HuH-7 (cell line): ENCODE results near the gene LEP.
"Not testable (repeated sequence)": the region's sequence is repeated elsewhere in the genome, so short reads cannot be mapped to it uniquely, and the experiment has no call there.

Experiments
- DNase-seq: peaks from one replicate; pipeline ENCODE4 v3.0.0; 2011; ENCODE audit warnings: low spot score

The LEP gene

GRCh38 chr7:128274246-128274883 is 33.3 kb downstream of the LEP start:
- no peak for DNase-seq

- no peak for DNase-seq
Observed at GRCh38 chr7:128274884-128275603, 34.0 kb downstream of the LEP start.

- DNase-seq = no peak
Observed at GRCh38 chr7:128275681-128276080, 34.6 kb downstream of the LEP start.

- DNase-seq = no peak
Observed at GRCh38 chr7:128278366-128278765, 37.3 kb downstream of the LEP start.

- no peak for DNase-seq
Observed at GRCh38 chr7:128279124-128279713, 38.1 kb downstream of the LEP start.

- DNase-seq = not testable (repeated sequence)
Observed at GRCh38 chr7:128280451-128280850, 39.4 kb downstream of the LEP start.

GRCh38 chr7:128281605-128282380 is 40.7 kb downstream of the LEP start:
- no peak for DNase-seq

GRCh38 chr7:128284102-128284501 is 43.0 kb downstream of the LEP start:
- DNase-seq = no peak

- DNase-seq = no peak
Observed at GRCh38 chr7:128287556-128287955, 46.5 kb downstream of the LEP start.

DNA sequence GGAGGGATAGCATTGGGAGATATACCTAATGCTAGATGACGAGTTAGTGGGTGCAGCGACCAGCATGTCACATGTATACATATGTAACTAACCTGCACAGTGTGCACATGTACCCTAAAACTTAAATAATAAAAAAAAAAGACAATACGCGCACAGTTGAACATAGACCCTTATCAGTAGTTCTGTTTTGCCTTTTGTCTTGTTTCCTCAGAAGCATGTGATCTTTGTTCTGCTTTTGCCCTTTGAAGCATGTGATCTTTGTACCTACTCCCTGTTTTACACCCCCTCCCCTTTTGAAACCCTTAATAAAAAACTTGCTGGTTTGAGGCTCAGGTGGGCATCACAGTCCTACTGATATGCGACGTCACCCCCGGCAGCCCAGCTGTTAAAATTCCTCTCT is 56.9 kb downstream of the LEP start:
- DNase-seq = not testable (repeated sequence)

DNA sequence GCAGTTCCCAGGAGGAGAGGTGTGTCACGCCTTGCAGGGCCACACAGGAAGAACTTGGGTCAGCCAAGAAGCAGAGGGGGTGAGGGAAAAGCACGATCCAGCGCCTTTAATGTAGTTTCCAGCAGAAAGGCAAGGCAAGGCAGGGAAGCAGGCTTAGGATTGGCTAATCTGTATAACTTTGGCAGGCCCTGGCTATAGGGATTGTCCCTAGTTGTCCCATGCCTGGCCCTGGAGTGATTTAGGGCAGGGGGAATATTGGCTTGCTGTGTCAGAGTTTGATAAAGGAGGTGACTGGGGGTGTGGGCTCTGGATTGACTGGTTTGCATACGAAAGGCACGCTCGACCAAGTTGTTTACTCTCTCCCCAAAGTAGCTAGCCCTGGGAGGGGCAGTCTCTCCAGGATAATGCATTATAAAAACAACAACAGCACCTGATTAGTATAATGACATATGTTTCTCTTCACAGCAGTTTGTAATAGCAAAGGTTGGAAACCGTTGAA is 58.1 kb downstream of the LEP start:
- DNase-seq = no peak

DNA sequence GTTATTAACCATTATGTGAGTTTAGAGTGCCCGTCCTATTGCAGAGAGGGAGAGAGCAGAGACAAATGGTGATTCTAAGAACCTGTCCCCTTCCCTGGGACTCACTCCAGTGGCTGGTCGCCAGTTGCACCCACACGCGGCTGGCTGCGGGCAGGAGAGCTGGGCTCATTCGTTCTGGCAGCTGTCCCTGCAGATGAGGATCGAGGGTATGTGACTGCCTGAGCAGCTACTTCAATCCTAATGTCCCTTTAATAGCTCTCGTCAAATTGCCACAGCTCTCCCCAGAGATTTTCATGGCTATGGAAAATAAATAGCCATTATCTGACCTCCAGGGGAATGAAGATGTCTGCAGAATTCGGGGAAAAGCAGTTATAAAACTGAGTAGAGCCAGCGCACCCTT is 61.1 kb downstream of the LEP start:
- no peak for DNase-seq

DNA sequence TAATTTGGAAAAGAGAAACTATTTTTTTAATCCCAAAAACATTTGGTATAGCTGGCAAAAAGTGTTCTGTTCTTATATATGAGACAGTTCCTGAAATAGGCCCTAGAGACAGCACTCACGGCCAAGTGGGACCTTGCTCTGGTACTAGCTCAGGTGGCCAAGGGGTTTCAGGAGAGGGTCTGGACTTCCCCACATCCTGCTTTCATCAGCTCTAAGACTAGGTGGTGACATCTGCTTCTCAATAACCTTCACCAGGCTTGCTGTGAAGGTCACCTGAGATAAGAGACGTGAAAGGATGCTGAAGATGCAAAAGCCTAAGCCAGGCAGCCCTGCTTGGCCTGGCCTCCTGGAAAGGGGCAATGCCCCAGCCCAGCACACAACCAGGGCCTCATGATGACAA is 62.1 kb downstream of the LEP start:
- DNase-seq = no peak

- no peak for DNase-seq
Observed at GRCh38 chr7:128303643-128304042, 62.6 kb downstream of the LEP start.

DNA sequence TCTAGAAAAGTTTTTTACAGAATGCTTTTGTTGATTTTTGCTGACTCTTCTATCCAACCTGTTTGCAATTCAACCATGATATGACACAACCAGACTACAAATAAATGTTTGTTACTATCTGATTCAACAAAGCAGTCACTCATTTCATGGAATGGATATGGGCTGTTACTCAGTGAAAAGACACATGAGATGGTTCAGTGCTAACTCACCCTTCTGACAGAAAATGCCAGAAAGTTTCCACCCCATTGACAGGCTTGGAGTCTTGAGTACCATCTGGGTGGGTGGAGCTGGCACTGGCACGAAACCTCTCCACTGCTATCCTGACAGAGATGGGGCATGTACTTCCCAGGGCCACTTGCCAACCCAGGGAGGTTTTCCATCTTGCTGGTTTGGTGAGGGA is 63.1 kb downstream of the LEP start:
- DNase-seq = no peak

- DNase-seq = no peak
Observed at GRCh38 chr7:128307061-128307460, 66.0 kb downstream of the LEP start.
